OCI-LY3 (cell line): Measurements from ENCODE around the gene DCAF8L2.
"Not testable (repeated sequence)": the region's sequence is repeated elsewhere in the genome, so short reads cannot be mapped to it uniquely, and the experiment has no call there.

Source experiments
- EZH2phosphoT487 ChIP-seq: fragments of 200-600 bp; shearing (Covaris generic); IDR thresholded peaks from 2 replicates; pipeline ENCODE4 v1.6.1; 2018; ENCODE audit warnings: antibody characterized with exemption, mixed run types, low read depth
- TF ChIP-seq, protein P1 (sequence below): fragments of 200-600, 300-600 bp; sonication (generic); IDR thresholded peaks from 2 replicates; pipeline ENCODE4 v1.5.1; 2014; ENCODE audit warnings: antibody characterized with exemption, low read length, low read depth

DNA sequence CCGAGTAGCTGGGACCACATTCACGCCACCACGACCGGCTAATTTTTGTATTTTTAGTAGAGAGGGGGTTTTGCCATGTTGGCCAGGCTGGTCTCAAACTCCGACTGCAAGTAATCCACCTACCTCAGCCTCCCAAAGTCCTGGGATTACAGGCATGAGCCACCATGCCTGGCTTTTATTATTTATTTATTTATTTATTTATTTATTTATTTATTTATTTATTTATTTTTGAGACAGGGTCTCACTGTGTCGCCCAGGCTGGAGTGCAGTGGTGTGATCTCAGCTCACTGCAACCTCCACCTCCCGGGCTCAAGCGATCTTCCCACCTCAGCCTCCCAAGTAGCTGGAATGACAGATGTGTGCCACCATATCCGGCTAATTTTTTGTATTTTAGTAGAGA lies 153.4 kb downstream of the DCAF8L2 start:
- TF ChIP-seq, protein P1, sequence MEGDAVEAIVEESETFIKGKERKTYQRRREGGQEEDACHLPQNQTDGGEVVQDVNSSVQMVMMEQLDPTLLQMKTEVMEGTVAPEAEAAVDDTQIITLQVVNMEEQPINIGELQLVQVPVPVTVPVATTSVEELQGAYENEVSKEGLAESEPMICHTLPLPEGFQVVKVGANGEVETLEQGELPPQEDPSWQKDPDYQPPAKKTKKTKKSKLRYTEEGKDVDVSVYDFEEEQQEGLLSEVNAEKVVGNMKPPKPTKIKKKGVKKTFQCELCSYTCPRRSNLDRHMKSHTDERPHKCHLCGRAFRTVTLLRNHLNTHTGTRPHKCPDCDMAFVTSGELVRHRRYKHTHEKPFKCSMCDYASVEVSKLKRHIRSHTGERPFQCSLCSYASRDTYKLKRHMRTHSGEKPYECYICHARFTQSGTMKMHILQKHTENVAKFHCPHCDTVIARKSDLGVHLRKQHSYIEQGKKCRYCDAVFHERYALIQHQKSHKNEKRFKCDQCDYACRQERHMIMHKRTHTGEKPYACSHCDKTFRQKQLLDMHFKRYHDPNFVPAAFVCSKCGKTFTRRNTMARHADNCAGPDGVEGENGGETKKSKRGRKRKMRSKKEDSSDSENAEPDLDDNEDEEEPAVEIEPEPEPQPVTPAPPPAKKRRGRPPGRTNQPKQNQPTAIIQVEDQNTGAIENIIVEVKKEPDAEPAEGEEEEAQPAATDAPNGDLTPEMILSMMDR, result not testable (repeated sequence)
- TF ChIP-seq EZH2phosphoT487, result not testable (repeated sequence)
